ENCODE data around the gene PCDHGC4. TPM values are rescaled to one million over a fixed set of nuclear protein-coding genes. Genes with fewer than 3 reads are reported as not detected.

The PCDHGC4 gene
- total and polyA plus RNA-seq, 2 experiments from 2014 or later = 0.35 to 1.5 TPM

DNA sequence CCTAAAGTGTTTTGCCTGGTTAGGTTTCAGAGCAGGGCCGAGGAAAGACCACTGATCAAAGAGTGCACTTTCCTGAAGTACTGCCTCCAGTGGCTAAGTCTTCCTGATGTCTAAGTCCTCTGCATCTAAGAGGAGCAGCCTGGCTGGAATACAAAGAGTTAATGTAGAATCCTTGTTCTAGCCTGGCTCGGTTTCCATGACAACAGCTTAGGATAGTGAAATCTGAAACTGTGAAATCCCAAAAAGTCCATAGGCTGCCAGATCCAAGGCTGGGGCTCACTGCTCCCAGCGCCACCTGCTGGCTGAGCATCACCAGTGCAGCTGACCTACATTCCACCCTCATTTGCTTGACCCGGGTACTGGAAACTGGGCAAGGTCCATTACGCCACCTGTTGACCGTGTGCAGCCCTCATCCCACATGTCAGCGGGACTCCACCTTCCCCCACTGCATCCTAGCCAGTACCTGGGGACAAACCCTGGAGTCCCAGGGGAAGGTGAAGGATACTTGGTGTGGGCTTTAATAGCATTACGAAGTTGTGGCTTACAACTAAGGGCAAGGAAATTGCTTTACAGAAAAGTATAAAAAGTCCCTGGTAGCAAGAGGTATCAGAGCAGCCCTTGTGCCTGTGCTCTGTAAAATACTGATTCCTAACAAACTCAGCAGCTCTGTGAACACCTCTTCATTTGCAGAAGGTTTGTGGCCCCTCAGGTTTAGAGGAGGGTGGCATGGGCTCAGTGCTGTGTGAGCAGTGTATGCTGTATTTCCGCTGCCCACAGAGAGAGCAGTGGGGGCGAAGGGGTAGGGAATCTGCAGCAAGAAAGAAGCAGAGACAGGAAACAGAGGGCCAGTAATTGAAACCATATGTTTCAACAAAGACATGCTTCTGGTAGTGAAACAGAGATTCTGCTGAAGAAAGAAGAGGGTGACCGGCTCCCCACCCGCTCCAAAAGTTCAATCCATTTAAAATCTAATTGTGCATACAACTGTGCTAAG, 40.1 kb downstream of the PCDHGC4 start:
- Histone ChIP-seq H3K27ac (peak overlapping the region; percentile 90), H3K27me3 (no peaks in the 10 kb centered on the region), H3K4me1 (ENCODE audit: insufficient read depth) (peaks cover 56% of the 10 kb centered on the region), H3K9me2 (replicated peaks; ENCODE audit: insufficient read depth) (no peaks in the 10 kb centered on the region), H3K36me3 (replicated peaks; ENCODE audit: insufficient read depth, low read depth) (no peaks in the 10 kb centered on the region), H2AFZ (no peak overlapping the region), H3K4me3 (no peak overlapping the region), H4K20me1 (ENCODE audit: insufficient read depth, poor library complexity, severe bottlenecking) (no peaks in the 10 kb centered on the region), H3K9me3 (ENCODE audit: low read depth) (no peaks in the 10 kb centered on the region), H3K79me2 (peaks cover 4% of the 10 kb centered on the region), H3K4me2 (peak overlapping the region; percentile 45)
- TF ChIP-seq EZH2 (IDR thresholded peaks at IDR 0.05; ENCODE audit: borderline replicate concordance) (no peak), EZH2phosphoT487 (IDR thresholded peaks at IDR 0.05; ENCODE audit: low read depth, severe bottlenecking, unreplicated experiment) (no peak)
- TF ChIP-seq, protein P1, sequence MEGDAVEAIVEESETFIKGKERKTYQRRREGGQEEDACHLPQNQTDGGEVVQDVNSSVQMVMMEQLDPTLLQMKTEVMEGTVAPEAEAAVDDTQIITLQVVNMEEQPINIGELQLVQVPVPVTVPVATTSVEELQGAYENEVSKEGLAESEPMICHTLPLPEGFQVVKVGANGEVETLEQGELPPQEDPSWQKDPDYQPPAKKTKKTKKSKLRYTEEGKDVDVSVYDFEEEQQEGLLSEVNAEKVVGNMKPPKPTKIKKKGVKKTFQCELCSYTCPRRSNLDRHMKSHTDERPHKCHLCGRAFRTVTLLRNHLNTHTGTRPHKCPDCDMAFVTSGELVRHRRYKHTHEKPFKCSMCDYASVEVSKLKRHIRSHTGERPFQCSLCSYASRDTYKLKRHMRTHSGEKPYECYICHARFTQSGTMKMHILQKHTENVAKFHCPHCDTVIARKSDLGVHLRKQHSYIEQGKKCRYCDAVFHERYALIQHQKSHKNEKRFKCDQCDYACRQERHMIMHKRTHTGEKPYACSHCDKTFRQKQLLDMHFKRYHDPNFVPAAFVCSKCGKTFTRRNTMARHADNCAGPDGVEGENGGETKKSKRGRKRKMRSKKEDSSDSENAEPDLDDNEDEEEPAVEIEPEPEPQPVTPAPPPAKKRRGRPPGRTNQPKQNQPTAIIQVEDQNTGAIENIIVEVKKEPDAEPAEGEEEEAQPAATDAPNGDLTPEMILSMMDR (IDR thresholded peaks at IDR 0.05; ENCODE audit: poor library complexity) = peak; percentile 100
- peak; percentile 96 for DNase-seq (ENCODE audit: low spot score)
- WGBS (ENCODE audit: low lambda C conversion rate, missing lambda C conversion rate) = 22% methylated on average over 12 of the region's 12 CpGs

DNA sequence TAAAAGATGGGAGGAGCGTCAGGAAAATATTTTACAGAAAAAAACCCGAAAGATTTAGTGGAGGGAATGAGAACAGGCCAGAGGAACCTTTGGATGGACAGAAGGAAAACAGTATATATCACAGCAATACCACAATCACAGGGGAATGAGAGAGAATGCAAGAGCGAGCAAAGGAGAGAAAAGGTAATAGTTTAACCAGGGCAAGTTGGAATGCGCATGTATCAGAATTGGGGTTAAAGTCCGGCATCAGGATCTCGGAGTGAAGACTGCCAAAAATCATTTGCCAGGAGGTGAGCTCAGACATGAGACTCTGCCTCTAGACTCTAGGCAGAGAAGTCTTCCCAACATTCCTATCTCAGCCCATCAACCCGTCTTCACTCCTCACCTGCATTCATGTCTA, 40.8 kb downstream of the PCDHGC4 start:
- Histone ChIP-seq H3K36me3 (replicated peaks; ENCODE audit: insufficient read depth, low read depth) (no peaks in the 10 kb centered on the region), H3K4me2 (peak overlapping the region; percentile 45), H3K9me2 (replicated peaks; ENCODE audit: insufficient read depth) (no peaks in the 10 kb centered on the region), H4K20me1 (ENCODE audit: insufficient read depth, poor library complexity, severe bottlenecking) (no peaks in the 10 kb centered on the region), H3K27ac (peak overlapping the region; percentile 90), H3K4me3 (no peak overlapping the region), H3K79me2 (peaks cover 4% of the 10 kb centered on the region), H3K27me3 (no peaks in the 10 kb centered on the region), H3K9me3 (ENCODE audit: low read depth) (no peaks in the 10 kb centered on the region), H3K4me1 (ENCODE audit: insufficient read depth) (peaks cover 56% of the 10 kb centered on the region), H2AFZ (no peak overlapping the region)
- TF ChIP-seq EZH2phosphoT487 (IDR thresholded peaks at IDR 0.05; ENCODE audit: low read depth, severe bottlenecking, unreplicated experiment) (no peak), EZH2 (IDR thresholded peaks at IDR 0.05; ENCODE audit: borderline replicate concordance) (no peak)
- TF ChIP-seq, protein P1 (IDR thresholded peaks at IDR 0.05; ENCODE audit: poor library complexity) = no peak
- DNase-seq (ENCODE audit: low spot score) = peak; percentile 46
- WGBS (ENCODE audit: low lambda C conversion rate, missing lambda C conversion rate) = 49% methylated on average over 7 of the region's 7 CpGs

DNA sequence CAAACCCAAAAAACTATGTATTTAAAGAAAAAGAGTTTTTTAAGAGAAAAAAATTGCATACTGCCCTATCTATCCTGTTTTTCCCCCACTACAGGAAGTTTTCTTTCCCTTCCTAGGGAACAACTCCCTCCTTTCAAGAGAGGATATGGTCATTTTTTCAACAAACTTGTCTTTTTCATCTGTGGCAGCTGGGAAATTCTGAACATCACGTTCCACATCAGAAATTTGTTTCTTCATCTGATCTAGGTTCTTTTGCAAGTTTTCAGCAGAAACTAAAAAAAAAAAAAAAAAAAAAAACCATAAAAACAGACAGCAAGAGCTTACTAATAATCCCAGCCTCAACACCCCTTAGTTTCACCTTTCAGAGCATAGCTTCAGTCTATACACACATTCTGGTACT, 42.6 kb downstream of the PCDHGC4 start:
- Histone ChIP-seq H3K4me3 (no peak overlapping the region), H3K79me2 (peaks cover 4% of the 10 kb centered on the region), H3K9me2 (replicated peaks; ENCODE audit: insufficient read depth) (no peaks in the 10 kb centered on the region), H3K4me2 (no peak overlapping the region), H3K9me3 (ENCODE audit: low read depth) (no peaks in the 10 kb centered on the region), H3K36me3 (replicated peaks; ENCODE audit: insufficient read depth, low read depth) (no peaks in the 10 kb centered on the region), H3K27me3 (no peaks in the 10 kb centered on the region), H3K27ac (no peak overlapping the region), H2AFZ (no peak overlapping the region), H4K20me1 (ENCODE audit: insufficient read depth, poor library complexity, severe bottlenecking) (no peaks in the 10 kb centered on the region), H3K4me1 (ENCODE audit: insufficient read depth) (peaks cover 42% of the 10 kb centered on the region)
- TF ChIP-seq EZH2phosphoT487 (IDR thresholded peaks at IDR 0.05; ENCODE audit: low read depth, severe bottlenecking, unreplicated experiment) (no peak), EZH2 (IDR thresholded peaks at IDR 0.05; ENCODE audit: borderline replicate concordance) (no peak)
- TF ChIP-seq, protein P1 (IDR thresholded peaks at IDR 0.05; ENCODE audit: poor library complexity) = no peak
- WGBS (ENCODE audit: low lambda C conversion rate, missing lambda C conversion rate) = 54% methylated on average over 1 of the region's 1 CpG
- DNase-seq (ENCODE audit: low spot score) = no peak
